B cell (primary cell): ENCODE measurements around the gene PHF19.

Experiments used
- CTCF ChIP-seq: fragments of 200-600 bp; IDR thresholded peaks from one replicate; pipeline ENCODE4 v1.8.0; 2022; ENCODE audit warnings: antibody characterized with exemption, mild to moderate bottlenecking
- EZH2 ChIP-seq: IDR thresholded peaks from 2 replicates; pipeline ENCODE4 v1.6.1; 2012; ENCODE audit warnings: borderline replicate concordance, low read depth, mild to moderate bottlenecking, moderate library complexity, low read length; ENCODE audit not compliant: insufficient read depth, poor library complexity, severe bottlenecking

DNA sequence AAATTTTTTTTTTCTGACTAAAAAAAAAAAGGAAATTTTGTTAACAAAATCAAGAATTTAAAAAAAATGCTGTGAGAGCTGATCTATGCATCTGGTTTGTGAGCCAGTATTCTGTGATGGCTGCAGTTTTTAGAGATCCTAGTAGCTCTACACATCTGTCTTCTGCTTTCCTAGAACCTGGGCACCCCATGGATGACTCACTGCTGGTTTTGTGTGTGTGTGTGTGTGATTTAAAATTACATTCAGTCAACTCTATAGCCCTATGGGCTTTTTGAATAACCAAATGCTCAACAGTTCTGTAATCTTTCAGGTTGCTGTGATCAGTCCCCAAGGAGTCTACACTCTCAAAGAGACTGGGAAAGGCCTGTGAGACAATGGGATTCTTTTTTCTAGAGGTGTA, 31.7 kb downstream of the PHF19 start:
- TF ChIP-seq CTCF (no peak), EZH2 (no peak)
